HG02973 (cell line): ENCODE results near the gene RCAN3.
"Not testable (repeated sequence)": the region's sequence is repeated elsewhere in the genome, so short reads cannot be mapped to it uniquely, and the experiment has no call there.

Source experiments
- ATAC-seq: cut with Tn5 transposase; IDR thresholded peaks from one replicate; pipeline ENCODE4 v1.9.1; 2021; ENCODE audit warnings: moderate library complexity; ENCODE audit not compliant: unreplicated experiment

The RCAN3 gene

DNA sequence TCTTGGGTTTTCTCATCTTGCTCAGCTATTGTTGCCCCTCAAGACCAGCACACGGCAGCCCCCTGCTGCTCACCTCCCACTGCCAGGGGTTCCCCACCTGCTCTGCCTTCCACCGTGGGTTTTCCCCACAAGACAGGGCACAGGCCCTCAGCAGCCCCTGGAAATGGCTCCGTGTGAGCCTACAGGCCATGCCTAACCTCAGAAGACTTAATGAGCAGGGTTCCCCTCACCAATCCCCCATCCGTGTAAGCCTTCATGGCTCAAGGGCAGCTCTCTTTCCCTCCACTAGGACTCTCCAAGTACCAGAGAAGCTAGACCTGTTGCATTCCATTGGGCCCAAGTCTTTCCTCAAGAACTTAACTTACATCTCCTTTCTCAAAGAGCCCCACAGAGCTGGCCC lies 18.4 kb upstream of the RCAN3 start:
- ATAC-seq, result no peak

DNA sequence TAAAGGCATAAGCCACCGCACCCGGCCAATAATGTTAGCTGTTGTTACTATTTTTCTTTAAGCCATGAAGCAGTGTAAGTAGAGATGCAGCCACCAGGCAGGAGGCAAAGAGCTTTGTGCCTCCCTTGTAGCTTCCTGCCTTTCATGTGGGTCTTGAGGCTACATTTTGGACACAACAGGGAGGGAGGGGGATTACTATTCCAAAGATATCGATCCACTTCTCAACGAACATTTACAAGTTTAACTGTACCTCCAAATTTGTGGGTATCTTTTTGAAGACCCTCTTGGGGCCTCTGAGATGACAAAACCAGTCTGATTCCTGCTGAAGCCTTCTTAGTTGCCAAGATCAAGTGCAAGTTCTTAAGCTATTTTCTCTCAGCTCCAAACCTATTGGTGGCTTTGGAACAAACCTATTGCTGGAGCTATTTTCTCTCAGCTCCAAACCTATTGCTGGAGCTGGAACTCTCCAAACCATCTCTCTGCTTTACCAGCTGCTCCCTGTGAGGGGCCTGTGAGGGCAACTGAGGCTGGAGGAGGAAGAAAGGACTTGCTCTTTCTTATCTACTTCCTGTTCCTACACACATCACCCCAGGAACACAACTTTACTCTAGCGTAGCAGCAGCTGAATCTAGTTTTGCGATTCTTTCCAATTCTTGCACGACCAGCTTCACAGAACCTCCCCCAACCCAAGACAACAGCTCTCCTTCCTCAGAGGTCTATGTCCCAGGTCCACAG lies 16.1 kb upstream of the RCAN3 start:
- ATAC-seq, result no peak

DNA sequence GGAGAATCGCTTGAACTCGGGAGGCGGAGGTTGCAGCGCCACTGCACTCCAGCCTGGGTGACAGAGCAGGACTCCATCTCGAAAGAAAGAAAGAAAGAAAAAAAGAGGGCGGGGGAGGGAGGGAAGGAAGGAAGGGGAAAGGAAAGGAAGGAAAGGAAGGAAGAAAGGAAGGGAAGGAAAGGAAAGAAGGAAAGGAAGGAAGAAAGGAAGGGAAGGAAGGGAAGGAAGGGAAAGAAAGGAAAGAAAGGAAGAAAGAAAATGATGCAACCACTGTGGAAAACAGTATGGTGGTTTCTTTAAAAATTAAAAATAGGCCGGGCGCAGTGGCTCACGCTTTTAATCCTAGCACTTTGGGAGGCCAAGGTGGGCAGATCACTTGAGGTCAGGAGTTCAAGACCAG lies 15.2 kb upstream of the RCAN3 start:
- ATAC-seq, result no peak

DNA sequence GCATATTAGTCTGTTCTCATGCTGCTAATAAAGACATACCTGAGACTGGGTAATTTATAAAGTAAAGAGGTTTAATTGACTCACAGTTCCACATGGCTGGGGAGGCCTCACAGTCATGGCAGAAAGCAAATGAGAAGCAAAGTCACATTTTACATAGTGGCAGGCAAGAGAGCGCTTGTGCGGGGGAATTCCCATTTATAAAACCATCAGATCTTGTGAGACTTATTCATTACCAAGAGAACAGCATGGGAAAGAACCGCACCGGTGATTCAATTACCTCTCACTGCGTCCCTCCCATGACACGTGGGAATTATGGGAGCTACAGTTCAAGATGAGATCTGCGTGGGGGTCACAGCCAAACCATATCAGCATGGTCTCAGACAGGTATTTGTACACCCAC lies 14.5 kb upstream of the RCAN3 start:
- not testable (repeated sequence) for ATAC-seq

DNA sequence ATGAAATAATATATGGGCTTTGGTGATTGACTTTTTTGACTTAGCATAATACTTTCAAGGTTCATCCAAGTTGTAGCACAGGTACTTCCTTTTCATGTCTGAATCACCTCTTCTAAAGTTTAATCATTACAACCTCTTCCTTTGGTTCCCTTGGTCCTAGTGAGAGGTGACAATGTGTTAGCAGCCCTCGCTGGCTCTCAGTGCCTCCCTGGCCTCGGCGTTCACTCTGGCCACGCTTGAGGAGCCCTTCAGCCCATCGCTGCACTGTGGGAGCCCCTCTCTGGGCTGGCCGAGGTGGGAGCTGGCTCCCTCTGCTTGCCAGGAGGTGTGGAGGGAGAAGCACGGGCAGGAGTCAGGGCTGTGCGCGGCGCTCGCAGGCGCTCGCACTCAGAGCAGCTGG lies 13.0 kb upstream of the RCAN3 start:
- no peak for ATAC-seq

DNA sequence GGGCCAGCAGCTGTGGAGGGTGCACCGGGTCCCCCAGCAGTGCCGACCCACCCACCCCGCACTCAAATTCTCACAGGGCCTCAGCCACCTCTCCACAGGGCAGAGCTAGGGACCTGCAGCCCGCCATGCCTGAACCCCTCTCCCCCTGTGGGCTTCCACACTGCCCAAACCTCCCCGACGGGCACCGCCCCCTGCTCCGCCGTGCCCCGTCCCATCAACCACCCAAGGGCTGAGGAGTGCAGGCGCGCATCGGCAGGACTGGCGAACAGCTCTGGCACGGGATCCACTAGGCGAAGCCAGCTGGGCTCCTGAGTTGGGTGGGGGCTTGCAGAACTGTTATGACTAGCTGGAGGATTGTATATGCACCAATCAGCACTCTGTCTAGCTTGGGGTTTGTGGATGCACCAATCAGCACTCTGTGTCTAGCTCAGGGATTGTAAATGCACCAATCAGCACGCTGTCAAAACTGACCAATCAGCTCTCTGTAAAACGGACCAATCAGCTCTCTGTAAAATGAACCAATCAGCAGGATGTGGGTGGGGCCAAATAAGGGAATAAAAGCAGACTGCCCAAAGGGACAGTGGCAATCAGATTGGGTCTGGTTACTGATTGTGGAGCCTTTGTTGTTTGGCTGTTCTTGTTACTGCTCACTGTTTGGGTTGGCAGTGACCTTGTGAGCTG lies 12.4 kb upstream of the RCAN3 start:
- no peak for ATAC-seq

DNA sequence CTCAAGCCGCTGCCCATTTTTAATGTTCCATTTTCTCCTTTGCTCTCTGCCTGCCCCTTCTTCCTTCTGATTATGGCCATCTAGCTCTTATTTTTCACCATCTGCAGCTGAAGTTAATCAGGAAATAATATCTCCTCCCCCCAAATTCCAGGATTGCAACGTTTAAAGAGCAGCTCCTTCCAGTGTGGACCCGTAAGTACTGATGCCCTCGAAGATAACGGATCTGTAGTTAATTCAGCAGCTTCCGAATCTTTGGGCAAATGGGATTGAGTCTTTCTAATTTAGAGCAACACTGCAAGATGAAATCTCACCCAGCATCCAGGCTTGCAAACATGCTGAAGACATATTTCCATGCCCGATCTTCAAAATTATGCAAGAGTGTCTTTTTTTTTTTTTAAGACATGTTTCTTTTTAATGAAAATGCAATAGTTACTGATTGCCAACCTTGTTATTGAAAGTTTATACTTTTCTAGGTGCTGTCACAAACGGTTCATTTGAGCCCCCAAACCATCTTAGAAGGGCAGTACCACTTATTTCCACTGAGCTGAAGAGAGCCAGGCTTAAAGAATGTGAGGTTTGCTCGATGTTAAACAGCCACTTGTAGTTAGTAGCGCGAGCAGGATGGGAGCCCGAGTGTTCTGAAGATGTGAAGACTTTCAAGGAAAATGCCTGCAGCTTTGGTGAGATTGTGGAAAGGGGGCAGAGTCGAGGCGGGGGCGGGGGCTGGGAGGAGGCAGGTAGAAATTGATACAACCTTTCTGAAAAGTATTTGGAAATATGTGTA lies 10.9 kb upstream of the RCAN3 start:
- ATAC-seq, result no peak

DNA sequence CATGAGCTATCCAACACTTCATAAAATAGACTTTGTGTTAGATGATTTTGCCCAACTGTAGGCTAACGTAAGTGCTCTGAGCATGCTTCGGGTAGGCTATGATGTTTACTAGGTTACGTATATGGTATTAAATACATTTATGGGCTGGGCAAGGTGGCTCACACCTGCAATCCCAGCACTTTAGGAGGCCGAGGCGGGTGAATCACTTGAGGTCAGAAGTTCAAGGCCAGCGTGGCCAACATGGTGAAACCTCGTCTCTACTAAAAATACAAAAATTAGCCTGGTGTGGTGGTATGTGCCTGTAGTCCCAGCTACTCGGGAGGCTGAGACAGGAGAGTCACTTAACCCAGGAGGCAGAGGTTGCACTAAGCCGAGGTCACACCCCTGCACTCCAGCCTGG lies 9.7 kb upstream of the RCAN3 start:
- ATAC-seq, result not testable (repeated sequence)

DNA sequence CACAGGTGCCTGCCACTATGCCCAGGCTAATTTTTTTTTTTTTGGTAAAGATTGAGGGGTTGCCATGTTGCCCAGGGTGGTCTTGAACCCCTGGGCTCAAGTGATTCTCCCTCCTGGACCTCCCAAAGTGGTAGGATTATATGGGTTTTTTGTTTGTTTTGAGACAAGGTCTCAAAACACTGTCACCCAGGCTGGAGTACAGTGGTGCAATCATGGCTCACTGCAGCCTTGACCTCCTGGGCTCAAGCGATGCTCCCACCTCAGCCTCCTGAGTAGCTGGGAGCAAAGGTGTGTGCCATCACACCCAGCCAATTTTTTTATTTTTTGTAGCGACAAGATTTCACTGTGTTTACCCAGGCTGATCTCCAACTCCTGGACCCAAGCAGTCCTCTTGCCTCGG lies 8.9 kb upstream of the RCAN3 start:
- ATAC-seq, result no peak

DNA sequence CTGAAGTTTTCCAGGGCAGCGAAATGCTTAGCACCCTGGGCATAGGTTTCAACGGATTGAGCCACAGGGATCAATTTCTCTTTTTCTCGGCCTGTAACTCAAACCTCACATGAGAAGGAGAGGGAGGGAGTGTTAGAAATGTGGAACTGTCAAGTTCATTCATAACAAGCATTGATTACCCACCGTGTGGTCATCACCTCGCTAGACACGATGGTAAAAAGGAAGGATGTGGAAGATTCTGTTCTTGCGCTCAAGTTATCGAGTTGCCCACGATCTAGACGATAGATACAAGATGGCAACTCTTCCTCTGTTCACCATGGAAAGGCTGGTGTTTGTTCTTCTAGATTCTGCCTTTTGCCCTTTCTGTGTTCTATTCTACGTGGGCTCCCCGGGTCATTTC lies 4.0 kb upstream of the RCAN3 start:
- ATAC-seq, result no peak

DNA sequence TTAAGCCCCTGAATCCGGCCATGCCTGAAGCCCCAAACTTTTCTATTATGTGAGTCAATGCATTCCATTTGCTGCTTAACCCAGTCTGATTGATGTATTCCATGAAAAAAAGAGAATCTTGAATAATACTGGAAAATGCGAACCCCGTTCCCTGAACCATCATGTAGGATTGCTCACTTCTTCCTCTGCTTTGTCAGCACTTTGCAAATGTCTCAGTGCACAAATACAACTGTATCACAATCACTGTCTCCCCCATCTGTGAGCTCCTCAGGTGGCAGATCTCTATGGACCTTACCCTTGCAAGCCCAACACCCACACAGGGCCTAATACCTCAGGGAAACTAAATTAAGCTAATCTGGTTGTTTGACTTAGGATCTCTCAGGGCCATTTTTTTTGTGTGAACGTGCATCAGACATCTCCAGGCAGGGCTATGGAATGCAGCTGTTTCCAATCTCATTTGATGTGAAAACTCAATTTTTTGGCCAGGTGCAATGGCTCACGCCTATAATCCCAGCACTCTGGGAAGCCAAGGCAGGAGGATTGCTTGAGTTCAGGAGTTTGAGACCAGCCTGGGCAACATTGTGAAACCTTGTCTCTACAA lies 2.1 kb upstream of the RCAN3 start:
- no peak for ATAC-seq

DNA sequence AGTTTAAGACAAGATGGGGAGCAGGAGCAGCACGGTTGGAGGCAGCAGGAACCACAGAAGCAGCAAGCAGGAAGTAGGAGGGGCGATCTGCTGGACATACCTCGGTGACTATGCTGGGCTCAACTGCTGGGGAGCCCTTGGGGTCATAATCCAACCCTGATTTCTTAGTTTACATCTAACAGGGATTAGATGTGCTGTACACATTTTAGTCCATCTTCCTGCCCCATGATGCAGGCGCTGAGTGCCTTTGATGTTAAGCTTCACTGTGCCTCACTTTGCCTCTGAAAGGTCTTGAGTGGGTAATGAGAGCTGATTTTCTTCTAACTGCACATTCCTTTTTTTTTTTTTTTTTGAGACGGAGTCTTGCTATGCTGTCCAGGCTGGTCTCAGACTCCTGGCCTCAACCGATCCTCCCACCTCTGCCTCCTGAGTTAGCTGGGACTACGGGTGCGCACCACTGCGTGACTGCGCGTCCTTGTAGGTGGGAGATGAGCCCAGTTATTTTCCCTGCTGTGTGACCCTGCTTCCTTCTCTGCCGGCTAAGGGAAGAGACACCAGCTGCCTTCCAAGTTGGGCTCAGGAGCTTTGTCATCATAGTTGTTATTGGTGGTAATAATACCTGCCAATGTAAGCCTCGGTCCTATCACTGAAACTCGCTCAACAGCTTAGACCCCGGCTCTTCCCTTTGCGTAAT lies 1.1 kb upstream of the RCAN3 start:
- no peak for ATAC-seq

DNA sequence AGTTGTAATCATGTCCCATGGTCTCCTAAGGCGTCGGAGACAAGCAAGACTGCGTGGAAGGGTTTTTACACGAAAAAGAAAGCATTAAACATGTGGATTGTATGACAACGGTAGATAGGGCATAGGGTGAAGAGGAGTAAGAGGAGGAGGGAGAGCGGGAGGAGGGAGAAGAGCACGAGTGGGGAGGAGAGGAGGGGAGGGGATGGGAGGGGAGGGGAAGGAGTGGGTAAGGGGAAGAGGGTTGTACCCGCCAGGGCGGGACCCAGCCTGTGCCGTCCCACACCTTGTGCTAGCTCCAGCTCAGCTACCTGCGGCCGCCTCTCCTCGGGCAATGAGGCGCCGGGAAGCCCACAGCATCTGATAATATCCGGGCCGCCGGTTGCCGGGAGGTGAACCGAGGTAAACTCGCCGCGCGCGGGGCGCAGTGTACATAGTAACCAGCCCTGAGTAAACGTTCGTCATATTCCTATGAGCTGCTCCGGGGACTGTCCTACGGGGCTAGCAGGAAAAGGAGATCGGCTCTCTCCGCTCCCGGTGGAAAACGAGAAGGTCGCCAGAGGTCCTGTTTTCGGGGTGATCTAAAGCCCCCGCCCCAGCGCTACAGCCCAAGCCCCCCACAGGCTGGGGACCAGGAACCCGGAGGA lies 449 bp upstream of the RCAN3 start:
- ATAC-seq, result no peak

DNA sequence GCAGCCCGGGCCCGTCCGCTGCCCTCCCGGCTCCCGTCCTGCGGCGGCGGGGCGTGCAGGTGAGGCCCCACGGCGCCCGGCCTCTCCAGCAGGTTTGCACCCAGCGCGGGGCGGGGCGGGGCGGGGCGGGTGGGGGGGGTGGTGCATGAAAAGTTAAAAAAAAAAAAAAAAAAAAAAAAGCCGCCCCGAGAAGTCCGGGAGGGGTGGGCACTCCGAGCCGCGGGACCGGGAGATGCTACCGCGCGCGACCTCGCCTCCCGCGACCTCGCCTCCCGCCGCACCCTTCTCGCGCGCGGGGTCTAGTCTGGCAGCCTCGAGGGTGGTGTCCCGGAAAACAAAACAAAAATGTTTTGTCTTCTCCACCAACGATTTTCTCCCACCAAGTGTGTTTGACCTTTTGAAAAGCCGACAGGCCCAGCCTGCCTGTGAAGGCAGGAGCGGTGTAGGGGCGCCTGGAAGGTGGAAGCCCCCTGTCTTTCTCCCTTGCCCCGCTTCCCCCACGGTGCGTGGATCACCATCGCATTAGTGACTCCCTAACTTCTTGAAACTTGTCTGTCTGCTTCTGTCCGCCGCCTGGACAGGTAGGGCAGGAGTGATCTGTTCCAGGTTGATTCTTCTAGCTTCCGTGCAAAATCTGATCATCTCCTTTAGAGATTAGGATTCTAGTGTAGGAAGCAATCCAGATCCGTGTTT lies 569 bp downstream of the RCAN3 start:
- ATAC-seq, result no peak

DNA sequence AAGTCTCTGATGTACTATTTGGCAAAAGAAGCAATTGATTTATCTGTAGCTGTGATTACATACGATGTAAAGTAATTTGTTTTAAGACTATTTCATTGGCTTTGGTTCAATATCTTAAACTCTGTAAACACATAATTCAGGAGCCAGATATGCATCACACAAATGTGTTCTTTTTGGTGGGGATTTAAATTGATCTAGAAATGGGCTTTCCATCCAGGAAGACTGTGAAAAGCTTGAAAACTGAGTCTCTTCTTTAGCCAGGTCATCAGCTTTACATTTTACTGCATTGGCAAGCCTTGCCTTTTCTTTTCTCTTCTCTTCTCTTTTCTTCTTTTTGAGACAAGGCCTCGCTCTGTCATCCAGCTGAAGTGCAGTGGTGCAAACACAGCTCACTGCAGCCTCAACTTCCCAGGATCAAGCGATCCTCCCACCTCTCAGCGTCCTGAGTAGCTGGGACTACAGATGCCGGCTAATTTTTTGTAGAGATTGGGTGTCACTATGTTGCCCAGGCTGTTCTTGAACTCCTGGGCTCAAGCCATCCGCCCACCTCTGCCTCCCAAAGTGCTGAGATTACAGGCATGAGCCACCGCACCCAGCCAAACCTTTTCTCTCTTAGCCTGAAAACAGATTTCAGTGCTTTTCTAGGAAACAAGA lies 1.4 kb downstream of the RCAN3 start:
- ATAC-seq, result no peak

DNA sequence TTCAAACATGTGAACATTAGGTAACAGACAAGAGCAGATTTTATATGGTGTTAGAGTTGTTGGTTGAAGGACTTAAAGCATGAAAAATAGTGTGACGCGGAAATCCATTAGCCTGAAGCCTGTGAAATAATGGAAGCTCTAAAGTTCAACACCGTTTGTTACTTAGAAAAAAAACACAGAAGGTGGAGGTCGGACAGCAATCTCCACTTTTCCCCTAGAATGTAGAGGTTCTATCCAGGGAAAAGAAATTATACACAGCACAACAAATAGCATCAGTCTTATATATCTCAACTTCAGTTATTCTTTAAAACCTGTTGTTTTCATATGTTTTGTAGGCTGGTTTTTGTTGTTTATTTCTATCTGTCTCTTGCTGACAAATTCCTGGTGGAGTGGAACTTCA lies 1.9 kb downstream of the RCAN3 start:
- no peak for ATAC-seq

DNA sequence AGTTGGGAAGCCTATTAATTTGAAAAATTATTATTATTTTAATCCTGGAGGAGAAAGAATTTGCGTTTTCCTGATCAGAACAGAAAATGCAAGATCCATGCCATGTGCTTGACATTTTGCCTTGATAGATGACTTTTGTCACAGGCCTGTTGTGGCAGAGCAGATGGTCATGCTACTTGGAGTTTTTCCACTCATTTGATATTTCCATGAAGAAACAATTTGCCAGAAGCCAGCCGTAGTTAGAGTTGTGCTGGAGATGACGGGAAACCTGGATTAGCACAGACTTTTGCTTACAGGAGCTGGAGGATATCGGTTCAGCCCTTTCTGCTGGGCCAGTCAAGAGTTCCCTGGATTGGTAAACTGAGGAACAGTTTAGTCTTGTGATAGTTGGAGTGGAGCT lies 3.2 kb downstream of the RCAN3 start:
- no peak for ATAC-seq

DNA sequence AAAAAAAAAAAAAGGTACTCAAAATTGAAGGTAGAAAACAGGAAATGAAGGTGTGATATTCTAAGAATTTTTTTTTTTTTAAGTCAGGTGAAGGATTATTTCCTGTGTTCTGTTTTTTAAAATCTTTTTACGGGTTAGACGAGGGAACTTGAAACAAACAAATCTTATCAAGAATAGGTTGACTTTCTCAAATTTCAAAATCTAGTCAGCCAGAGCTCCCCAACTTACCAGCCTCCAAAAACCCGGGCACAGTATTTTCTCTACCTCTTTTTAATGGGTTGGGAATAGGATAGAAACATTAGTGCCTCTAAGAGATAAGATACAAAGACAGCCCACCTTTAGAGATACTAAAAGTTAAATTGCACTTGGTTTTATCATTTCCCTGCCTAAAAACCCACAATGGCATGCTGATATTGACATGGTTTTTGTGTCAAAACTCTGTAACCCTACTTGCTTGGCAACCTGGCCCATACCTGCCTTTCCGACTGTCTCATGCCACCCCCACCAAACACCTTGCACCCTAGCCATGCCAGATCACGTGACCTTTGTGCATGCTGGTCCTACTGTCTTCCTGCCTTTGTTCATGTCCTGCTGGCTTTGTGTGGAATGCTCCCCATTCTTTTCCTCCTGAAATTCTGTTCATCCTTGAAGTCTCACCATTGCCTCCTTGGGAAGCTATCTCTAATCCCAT lies 4.2 kb downstream of the RCAN3 start:
- ATAC-seq, result no peak

DNA sequence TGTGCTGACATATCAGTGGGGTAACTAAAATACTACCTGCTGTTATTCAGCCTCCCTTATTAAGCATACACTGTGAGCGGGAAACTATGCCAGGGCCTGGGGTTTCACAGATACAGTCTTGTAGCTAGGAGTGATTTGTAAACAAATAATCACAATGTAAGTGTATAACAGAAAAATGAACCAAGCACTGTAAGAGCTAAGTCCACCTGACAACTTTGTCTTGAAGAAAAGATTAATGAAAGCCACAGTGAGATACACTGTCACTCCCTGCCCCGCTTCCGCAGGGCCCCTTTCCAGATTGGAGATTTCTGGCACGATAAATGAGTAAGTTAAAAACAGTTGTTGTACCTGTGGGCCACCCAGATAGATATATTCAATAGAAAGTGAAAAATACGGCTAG lies 4.8 kb downstream of the RCAN3 start:
- no peak for ATAC-seq
